ENCODE data around the gene KIAA0513.

KIAA0513 gene

GRCh38 chr16:85027349-85027957, at the start of gene KIAA0513:
TSS of gene KIAA0513 (plus strand) at chr16:85027795. CDS start at chr16:85067072, 39,277 bp downstream.
- peak; percentile 93 for DNase-seq

DNA sequence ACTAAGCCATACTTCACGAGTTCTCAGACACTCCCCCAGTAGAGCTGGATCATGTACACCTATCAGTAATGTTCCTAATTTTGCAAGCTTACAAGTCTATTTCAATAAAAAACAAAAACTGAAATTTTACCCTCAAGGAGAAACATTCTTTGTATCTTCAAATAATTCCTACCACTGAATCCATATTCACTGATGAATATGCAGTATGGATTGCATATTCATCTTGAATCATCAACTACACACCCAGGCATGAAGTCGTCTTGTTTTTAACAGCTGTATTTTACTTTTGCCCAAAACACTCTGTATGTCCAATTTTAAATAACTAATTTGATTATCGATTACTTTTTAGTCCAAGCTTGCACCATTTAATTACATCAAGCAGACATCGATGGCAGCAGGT, 48.1 kb upstream of the KIAA0513 start:
- no peak for DNase-seq

DNA sequence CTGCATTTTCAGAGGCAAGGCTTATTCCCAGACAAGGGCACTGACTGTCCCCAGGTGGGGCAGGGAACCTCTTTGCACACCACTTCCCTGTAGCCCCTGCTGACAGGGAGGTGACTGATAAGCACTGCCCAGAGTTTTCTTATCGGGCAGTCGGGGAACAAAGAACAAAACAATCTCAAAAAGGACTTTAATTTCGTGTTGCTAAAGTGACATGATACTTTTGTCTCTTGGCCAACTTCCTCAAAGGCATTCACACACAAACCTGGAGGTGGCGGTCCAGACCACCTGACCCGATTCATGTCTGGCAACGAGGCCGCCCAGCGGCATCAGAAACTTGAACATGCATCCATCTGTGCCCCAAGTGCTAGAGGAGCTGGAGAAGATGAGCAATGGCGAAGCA, 45.2 kb upstream of the KIAA0513 start:
- DNase-seq = no peak

DNA sequence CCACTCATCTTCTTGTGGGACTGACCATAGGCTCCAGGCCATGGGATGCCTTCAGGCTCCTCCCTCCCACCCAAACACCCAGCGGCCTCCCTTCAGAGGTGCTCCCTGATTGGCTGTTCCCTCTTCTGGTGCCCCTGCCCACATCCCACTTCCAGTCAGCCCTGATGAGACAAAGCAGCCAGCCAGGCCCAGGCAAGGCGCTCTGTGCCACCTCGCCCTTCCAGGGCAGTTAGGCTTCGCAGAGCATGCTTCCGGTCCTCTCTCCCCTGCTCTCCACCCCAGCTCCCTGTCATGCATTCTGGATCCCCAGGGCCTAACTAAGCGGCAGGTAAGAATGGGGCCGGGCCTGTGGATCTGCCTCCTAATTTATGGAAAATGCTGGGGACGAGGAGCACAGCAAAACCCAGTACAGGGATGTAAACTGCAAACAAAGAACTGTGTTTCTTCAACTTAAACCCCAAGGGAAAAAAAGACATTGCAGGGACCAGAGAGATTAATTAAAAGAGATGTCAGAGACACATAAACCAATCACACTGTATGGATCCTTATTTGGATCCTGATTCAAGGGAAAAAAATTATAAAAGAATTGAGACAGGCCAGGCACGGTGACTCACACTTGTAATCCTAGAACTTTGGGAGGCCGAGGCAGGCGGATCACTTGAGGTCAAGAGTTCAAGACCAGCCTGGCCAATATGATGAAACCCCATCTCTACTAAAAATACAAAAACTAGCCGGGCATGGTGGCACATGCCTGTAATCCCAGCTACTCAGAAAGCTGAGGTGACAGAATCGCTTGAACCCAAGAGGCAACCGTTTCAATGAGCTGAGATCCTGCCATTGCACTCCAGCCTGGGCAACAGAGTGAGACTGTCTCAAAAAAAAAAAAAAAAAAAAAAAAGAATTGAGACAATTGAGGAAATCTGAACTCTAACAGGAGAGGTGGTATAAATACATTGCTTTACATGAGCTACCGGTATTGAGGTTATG, 42.2 kb upstream of the KIAA0513 start:
- no peak for DNase-seq

DNA sequence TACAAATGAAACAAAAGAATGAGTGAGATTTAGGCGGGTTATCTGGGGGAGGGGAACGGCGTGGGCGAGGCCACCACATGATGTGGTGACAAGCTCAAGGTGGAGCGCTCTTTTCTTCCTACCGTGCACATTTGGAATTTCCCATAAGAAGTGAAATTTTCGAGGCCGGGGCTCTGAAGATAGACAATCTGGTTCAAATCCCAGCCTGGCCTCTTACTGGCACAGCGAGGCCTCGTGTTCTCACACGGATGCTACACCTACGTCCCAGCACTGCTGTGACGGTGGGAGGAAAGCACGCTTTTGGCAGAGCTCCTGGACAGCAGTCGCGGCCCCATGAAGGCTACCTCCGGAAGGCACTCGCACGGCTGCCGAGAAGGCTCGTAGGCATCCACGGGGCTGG, 41.5 kb upstream of the KIAA0513 start:
- no peak for DNase-seq

DNA sequence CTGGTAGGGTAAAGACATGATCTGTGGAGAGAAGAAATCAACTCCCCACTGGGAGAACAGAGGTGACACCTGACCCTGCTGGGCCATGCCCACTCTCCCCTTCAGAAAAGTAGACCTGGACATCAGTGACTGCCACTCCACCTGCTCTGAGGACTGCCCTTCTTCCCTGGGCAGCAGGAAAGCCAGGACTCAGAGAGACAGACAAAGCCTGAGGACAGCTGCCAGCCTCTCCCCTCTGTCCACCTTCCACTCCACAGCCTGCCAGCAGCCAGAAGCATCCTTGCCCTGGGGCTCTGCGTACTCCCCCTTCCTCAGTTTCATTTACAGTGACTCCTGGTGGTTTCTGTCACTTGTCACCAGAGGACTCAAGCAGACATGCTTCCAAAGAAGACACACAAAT, 40.7 kb upstream of the KIAA0513 start:
- no peak for DNase-seq

GRCh38 chr16:84988328-84989080, 39.1 kb upstream of the KIAA0513 start:
- DNase-seq = no peak

GRCh38 chr16:84989749-84990620, 37.6 kb upstream of the KIAA0513 start:
- no peak for DNase-seq

- DNase-seq = no peak
Observed at GRCh38 chr16:84990782-84991181, 36.8 kb upstream of the KIAA0513 start.

- no peak for DNase-seq
Observed at GRCh38 chr16:84992717-84993075, 34.9 kb upstream of the KIAA0513 start.

DNA sequence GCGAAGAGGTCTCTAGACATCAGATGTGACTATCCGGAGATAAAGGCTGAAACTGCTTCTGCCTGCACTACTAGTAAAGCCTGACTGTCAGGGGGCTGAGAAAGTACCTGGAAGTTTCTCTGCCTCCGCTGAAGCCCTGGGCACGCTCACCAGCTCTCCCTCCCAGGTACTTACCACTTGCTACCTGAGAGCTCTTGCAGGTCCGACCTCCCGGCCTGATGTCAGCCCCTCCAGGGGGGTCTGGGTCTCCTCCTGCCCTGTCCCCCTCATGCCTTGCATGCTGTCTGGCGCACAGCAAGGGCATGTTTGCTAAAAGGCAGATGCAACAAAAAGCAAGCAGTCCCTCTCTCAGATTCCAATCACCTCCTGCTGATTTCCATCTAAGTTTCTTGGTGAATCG, 33.7 kb upstream of the KIAA0513 start:
- no peak for DNase-seq

- DNase-seq = no peak
Observed at GRCh38 chr16:84995663-84996062, 31.9 kb upstream of the KIAA0513 start.

DNA sequence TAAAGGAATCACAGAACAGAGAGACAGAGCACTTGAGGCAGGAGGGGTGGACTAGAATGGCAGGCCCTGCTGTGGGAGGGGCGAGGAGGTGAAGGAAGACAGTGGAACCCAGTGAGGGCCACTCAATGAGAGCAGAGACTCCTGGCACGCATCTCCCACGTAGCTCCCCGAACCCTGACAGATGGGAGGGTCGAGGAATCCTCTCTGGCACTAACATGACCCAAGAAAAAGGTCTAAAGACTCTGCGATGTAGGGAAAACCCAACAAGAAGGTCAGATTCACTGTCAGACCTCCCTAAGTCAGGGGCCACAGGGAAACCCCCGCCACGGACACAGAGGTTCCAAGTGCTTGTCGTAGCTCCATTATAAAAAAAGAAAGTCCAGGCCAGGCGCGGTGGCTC, 31.2 kb upstream of the KIAA0513 start:
- no peak for DNase-seq

DNA sequence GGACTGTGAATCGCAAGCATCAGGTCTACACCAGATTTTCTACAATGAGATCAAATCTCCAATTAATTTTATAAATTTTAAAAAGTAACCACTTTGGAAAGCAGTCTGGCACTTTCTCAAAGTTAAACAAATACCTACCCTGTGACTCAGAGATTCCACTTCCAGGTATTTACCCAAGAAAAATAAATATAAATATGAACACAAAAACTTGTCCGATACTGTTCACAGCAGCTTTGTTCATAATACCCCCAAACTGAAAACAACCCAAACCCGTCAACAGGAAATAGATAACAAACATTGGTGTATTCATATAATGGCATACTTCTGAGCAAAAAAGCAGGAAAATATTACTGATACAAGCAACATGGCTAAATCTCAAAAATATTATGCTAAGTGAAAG, 28.4 kb upstream of the KIAA0513 start:
- DNase-seq = no peak

DNA sequence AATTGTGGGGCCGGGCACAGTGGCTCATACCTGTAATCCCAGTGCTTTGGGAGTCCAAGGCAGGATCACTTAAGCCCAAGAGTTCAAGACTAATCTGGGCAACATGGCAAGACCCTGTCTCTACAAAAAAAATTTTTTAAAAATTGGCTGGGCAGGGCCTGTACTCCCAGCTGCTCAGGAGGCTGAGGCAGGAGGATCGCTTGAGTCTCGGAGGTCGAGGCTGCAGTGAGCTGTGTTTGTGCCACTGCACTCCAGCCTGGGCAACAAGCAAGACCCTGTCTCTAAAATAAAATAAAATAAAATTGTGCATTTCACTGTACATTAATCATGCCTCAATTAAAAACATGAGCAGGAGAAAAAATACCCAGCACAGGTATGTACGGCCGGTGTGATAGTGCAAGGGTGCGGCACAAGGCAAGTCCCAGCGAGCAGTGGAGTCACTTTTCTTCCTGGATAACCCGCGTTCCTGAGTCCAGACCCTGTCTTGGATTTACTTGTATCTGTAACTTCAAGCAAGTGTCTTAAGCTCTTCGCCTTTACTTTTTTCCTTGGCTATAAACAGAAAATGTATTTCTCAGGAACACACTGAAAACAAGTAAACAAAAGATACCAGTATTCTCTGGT, 27.6 kb upstream of the KIAA0513 start:
- DNase-seq = no peak

- DNase-seq = no peak
Observed at GRCh38 chr16:85002099-85002541, 25.5 kb upstream of the KIAA0513 start.

DNA sequence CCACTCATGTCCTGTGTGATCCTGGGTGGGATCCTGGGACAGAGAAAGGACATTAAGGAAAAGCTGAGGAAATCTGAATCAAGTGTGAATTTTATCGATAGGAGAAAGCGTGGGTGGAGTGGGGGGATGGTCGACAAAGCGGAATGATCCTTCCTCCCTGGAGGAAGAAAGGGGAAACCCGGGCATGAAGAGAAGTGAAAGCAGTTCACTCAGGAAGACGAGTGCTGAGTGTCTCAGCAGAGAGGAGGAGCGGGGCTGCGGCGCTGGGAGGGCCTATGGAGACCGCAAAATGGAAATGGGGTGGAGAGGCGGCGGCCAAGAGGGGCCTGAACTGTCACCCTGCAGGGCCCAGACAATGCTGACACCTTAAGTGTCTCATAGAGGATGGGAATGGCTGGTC, 25.0 kb upstream of the KIAA0513 start:
- no peak for DNase-seq

GRCh38 chr16:85003076-85003475, 24.5 kb upstream of the KIAA0513 start:
- DNase-seq = no peak

GRCh38 chr16:85003725-85004586, 23.6 kb upstream of the KIAA0513 start:
- DNase-seq = no peak

DNA sequence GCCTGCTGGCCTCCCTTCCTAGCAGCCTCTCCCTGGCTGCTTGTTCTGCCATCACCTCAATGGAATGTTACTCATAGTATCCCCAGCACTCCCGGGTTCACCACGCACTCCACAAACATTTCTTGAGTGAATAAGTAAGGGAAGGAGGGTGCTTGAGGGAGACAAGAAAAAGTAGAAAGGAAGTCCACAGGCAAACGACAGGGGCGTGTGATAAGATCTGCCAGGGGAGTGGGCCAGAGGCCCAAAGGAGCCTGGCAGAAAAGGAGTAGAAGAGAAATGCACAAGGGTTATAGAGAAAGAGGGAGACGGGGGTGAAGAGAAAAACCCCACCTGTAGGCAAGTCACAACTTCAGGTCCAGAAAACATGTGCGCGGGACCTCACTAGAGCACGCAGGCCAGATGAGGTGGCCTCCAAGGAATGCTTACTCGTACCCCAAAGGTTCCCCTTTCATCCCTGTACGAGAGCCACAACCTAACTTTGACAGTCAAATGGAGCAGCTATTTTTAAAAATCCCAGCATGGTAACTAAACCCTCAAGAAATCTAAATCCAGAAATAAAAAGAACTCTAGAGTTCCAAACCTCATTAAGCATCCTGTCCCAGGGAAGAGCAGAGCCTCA, 22.9 kb upstream of the KIAA0513 start:
- DNase-seq = no peak

All from activated effector memory CD4-positive, alpha-beta T cell treated with Interleukin-2 at 50 U/mL for 16 hours (primary cell).